Measurements from ENCODE around the gene MICAL3.

Gene MICAL3

GRCh38 chr22:17816649-17817048 lies 207.7 kb downstream of the MICAL3 start:
- peaks cover 45 to 56% of the 10 kb centered on the region in 2 donors for H3K36me3 ChIP-seq (ENCODE audit: control insufficient read depth in 2 of 2, insufficient read depth in 2 of 2, low read length in 2 of 2)

GRCh38 chr22:17815703-17816254 lies 208.6 kb downstream of the MICAL3 start:
- no peaks in the 10 kb centered on the region for H3K9me3 ChIP-seq (ENCODE audit: control insufficient read depth in 2 of 2, low read length in 2 of 2)
- no peak overlapping the region for H3K4me3 ChIP-seq (ENCODE audit: low read length in 2 of 2)
- H3K27ac ChIP-seq (ENCODE audit: low read length): no peak overlapping the region
- no peaks in the 10 kb centered on the region for H3K27me3 ChIP-seq (ENCODE audit: control insufficient read depth in 1 of 2, insufficient read depth in 2 of 2, low read length in 2 of 2)
- no peak overlapping the region for H3K9ac ChIP-seq (ENCODE audit: low read length in 2 of 2)
- H3K4me1 ChIP-seq (ENCODE audit: control insufficient read depth, insufficient read depth, low read length): no peaks in the 10 kb centered on the region
- peaks cover 45 to 55% of the 10 kb centered on the region in 2 donors for H3K36me3 ChIP-seq (ENCODE audit: control insufficient read depth in 2 of 2, insufficient read depth in 2 of 2, low read length in 2 of 2)

More at GRCh38 chr22:17816649-17817048, 207.7 kb downstream of the MICAL3 start:
- no peaks in the 10 kb centered on the region for H3K27me3 ChIP-seq (ENCODE audit: control insufficient read depth in 1 of 2, insufficient read depth in 2 of 2, low read length in 2 of 2)
- H3K27ac ChIP-seq (ENCODE audit: low read length): no peak overlapping the region
- no peaks in the 10 kb centered on the region for H3K4me1 ChIP-seq (ENCODE audit: control insufficient read depth, insufficient read depth, low read length)
- H3K4me3 ChIP-seq (ENCODE audit: low read length in 2 of 2): no peak overlapping the region
- no peaks in the 10 kb centered on the region for H3K9me3 ChIP-seq (ENCODE audit: control insufficient read depth in 2 of 2, low read length in 2 of 2)
- H3K9ac ChIP-seq (ENCODE audit: low read length in 2 of 2): no peak overlapping the region

- H3K9ac ChIP-seq (ENCODE audit: low read length in 2 of 2): no peak overlapping the region
- no peaks in the 10 kb centered on the region for H3K27me3 ChIP-seq (ENCODE audit: control insufficient read depth in 1 of 2, insufficient read depth in 2 of 2, low read length in 2 of 2)
- H3K36me3 ChIP-seq (ENCODE audit: control insufficient read depth in 2 of 2, insufficient read depth in 2 of 2, low read length in 2 of 2): peaks cover 51 to 60% of the 10 kb centered on the region in 2 donors
- no peaks in the 10 kb centered on the region for H3K4me1 ChIP-seq (ENCODE audit: control insufficient read depth, insufficient read depth, low read length)
- no peaks in the 10 kb centered on the region for H3K9me3 ChIP-seq (ENCODE audit: control insufficient read depth in 2 of 2, low read length in 2 of 2)
- no peak overlapping the region for H3K4me3 ChIP-seq (ENCODE audit: low read length in 2 of 2)
- H3K27ac ChIP-seq (ENCODE audit: low read length): no peak overlapping the region
Measured at GRCh38 chr22:17814830-17815229, 209.5 kb downstream of the MICAL3 start.

GRCh38 chr22:17814084-17814483 lies 210.3 kb downstream of the MICAL3 start:
- Histone ChIP-seq H3K4me1 (ENCODE audit: control insufficient read depth, insufficient read depth, low read length) (no peaks in the 10 kb centered on the region), H3K9me3 (ENCODE audit: control insufficient read depth in 2 of 2, low read length in 2 of 2) (no peaks in the 10 kb centered on the region), H3K36me3 (ENCODE audit: control insufficient read depth in 2 of 2, insufficient read depth in 2 of 2, low read length in 2 of 2) (peaks cover 53 to 60% of the 10 kb centered on the region in 2 donors), H3K9ac (ENCODE audit: low read length in 2 of 2) (no peak overlapping the region), H3K27me3 (ENCODE audit: control insufficient read depth in 1 of 2, insufficient read depth in 2 of 2, low read length in 2 of 2) (no peaks in the 10 kb centered on the region), H3K27ac (ENCODE audit: low read length) (no peak overlapping the region), H3K4me3 (ENCODE audit: low read length in 2 of 2) (no peak overlapping the region)

- H3K27ac ChIP-seq (ENCODE audit: low read length): no peak overlapping the region
- H3K9ac ChIP-seq (ENCODE audit: low read length in 2 of 2): no peak overlapping the region
- no peaks in the 10 kb centered on the region for H3K27me3 ChIP-seq (ENCODE audit: control insufficient read depth in 1 of 2, insufficient read depth in 2 of 2, low read length in 2 of 2)
- no peaks in the 10 kb centered on the region for H3K9me3 ChIP-seq (ENCODE audit: control insufficient read depth in 2 of 2, low read length in 2 of 2)
- no peak overlapping the region for H3K4me3 ChIP-seq (ENCODE audit: low read length in 2 of 2)
- peaks cover 68 to 70% of the 10 kb centered on the region in 2 donors for H3K36me3 ChIP-seq (ENCODE audit: control insufficient read depth in 2 of 2, insufficient read depth in 2 of 2, low read length in 2 of 2)
- H3K4me1 ChIP-seq (ENCODE audit: control insufficient read depth, insufficient read depth, low read length): no peaks in the 10 kb centered on the region
Measured at GRCh38 chr22:17811119-17811518, 213.2 kb downstream of the MICAL3 start.

- Histone ChIP-seq H3K4me1 (ENCODE audit: control insufficient read depth, insufficient read depth, low read length) (no peaks in the 10 kb centered on the region), H3K36me3 (ENCODE audit: control insufficient read depth in 2 of 2, insufficient read depth in 2 of 2, low read length in 2 of 2) (peaks cover 67 to 68% of the 10 kb centered on the region in 2 donors), H3K9me3 (ENCODE audit: control insufficient read depth in 2 of 2, low read length in 2 of 2) (no peaks in the 10 kb centered on the region), H3K4me3 (ENCODE audit: low read length in 2 of 2) (no peak overlapping the region), H3K9ac (ENCODE audit: low read length in 2 of 2) (no peak overlapping the region), H3K27ac (ENCODE audit: low read length) (no peak overlapping the region), H3K27me3 (ENCODE audit: control insufficient read depth in 1 of 2, insufficient read depth in 2 of 2, low read length in 2 of 2) (no peaks in the 10 kb centered on the region)
Measured at GRCh38 chr22:17810570-17811116, 213.7 kb downstream of the MICAL3 start.

GRCh38 chr22:17808693-17809403 lies 215.5 kb downstream of the MICAL3 start:
- H3K4me1 ChIP-seq (ENCODE audit: control insufficient read depth, insufficient read depth, low read length): no peaks in the 10 kb centered on the region
- H3K27me3 ChIP-seq (ENCODE audit: control insufficient read depth in 1 of 2, insufficient read depth in 2 of 2, low read length in 2 of 2): no peaks in the 10 kb centered on the region
- H3K9ac ChIP-seq (ENCODE audit: low read length in 2 of 2): no peak overlapping the region
- H3K27ac ChIP-seq (ENCODE audit: low read length): no peak overlapping the region
- no peak overlapping the region for H3K4me3 ChIP-seq (ENCODE audit: low read length in 2 of 2)
- H3K36me3 ChIP-seq (ENCODE audit: control insufficient read depth in 2 of 2, insufficient read depth in 2 of 2, low read length in 2 of 2): peaks cover 62 to 71% of the 10 kb centered on the region in 2 donors
- H3K9me3 ChIP-seq (ENCODE audit: control insufficient read depth in 2 of 2, low read length in 2 of 2): no peaks in the 10 kb centered on the region

DNA sequence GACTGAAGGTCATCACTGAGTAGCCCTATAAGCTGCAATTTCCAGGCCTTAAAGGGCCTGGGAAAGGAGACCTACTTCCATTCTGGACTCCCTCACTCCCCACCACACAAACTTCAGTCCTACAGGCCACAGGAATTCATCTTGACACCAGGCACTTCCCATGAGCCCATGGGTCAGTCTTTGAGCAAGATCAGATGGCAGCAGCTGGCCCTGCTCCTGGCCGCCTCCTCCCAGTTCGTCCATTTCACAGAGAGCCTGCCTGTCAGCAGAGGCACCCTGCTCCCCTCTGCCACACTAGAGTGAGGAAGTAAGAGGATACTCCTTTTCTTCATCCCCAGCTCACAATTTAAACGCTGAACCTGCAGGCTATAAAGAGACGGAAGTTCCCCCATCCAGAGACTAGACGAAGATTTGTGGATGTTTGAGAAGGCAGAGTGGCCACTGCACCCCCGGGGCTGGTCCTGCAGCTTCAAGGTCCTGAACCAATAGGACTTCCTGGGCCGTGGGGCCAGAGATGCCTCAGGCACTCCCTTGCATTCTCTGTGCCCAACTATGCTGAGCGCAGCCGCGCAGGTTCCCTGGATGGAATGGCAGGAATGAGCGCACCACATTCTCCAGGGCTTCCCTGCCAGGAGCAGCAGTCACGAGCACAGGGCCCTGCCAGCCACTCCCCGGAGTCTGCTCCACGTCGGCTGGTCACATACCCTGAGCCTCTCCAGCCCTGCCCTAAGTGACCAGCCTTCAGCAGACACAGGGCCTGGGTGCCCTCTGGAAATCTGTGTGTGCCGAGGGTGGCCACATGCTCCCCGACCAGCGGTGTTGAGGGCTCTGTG lies 216.6 kb downstream of the MICAL3 start:
- Histone ChIP-seq H3K27ac (ENCODE audit: low read length) (no peak overlapping the region), H3K9me3 (ENCODE audit: control insufficient read depth in 2 of 2, low read length in 2 of 2) (no peaks in the 10 kb centered on the region), H3K27me3 (ENCODE audit: control insufficient read depth in 1 of 2, insufficient read depth in 2 of 2, low read length in 2 of 2) (no peaks in the 10 kb centered on the region), H3K9ac (ENCODE audit: low read length in 2 of 2) (no peak overlapping the region), H3K4me1 (ENCODE audit: control insufficient read depth, insufficient read depth, low read length) (no peaks in the 10 kb centered on the region), H3K36me3 (ENCODE audit: control insufficient read depth in 2 of 2, insufficient read depth in 2 of 2, low read length in 2 of 2) (peaks cover 59 to 72% of the 10 kb centered on the region in 2 donors), H3K4me3 (ENCODE audit: low read length in 2 of 2) (no peak overlapping the region)

- H3K9me3 ChIP-seq (ENCODE audit: control insufficient read depth in 2 of 2, low read length in 2 of 2): no peaks in the 10 kb centered on the region
- H3K4me1 ChIP-seq (ENCODE audit: control insufficient read depth, insufficient read depth, low read length): no peaks in the 10 kb centered on the region
- no peak overlapping the region for H3K4me3 ChIP-seq (ENCODE audit: low read length in 2 of 2)
- H3K9ac ChIP-seq (ENCODE audit: low read length in 2 of 2): no peak overlapping the region
- H3K27ac ChIP-seq (ENCODE audit: low read length): no peak overlapping the region
- no peaks in the 10 kb centered on the region for H3K27me3 ChIP-seq (ENCODE audit: control insufficient read depth in 1 of 2, insufficient read depth in 2 of 2, low read length in 2 of 2)
- H3K36me3 ChIP-seq (ENCODE audit: control insufficient read depth in 2 of 2, insufficient read depth in 2 of 2, low read length in 2 of 2): peaks cover 57 to 69% of the 10 kb centered on the region in 2 donors
Measured at GRCh38 chr22:17807086-17807485, 217.3 kb downstream of the MICAL3 start.

DNA sequence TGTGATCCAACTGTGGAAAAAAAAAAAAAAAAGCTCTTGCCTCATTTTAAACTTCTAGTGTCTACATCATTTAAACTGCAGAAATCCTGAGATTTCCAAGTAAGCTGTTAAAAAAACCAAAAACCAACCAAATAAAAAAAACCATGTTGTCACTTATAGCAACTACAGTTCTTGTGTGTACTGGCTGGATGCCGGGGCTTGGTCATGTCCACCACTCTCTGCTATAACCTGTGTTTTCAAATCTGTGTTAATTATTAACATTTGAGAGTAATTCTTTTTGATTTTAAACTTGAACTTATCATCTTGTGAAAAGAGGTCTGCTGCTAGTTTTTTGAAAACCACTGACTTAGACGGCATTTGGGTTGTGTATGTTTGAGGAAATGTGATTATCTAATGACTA lies 217.9 kb downstream of the MICAL3 start:
- Histone ChIP-seq H3K27ac (ENCODE audit: low read length) (no peak overlapping the region), H3K9ac (ENCODE audit: low read length in 2 of 2) (no peak overlapping the region), H3K27me3 (ENCODE audit: control insufficient read depth in 1 of 2, insufficient read depth in 2 of 2, low read length in 2 of 2) (no peaks in the 10 kb centered on the region), H3K36me3 (ENCODE audit: control insufficient read depth in 2 of 2, insufficient read depth in 2 of 2, low read length in 2 of 2) (peaks cover 54 to 66% of the 10 kb centered on the region in 2 donors), H3K4me3 (ENCODE audit: low read length in 2 of 2) (no peak overlapping the region), H3K4me1 (ENCODE audit: control insufficient read depth, insufficient read depth, low read length) (no peaks in the 10 kb centered on the region), H3K9me3 (ENCODE audit: control insufficient read depth in 2 of 2, low read length in 2 of 2) (no peaks in the 10 kb centered on the region)
